Nucleus accumbens (tissue), 56 donors: ENCODE results near the gene KCNIP4.

Experiments used
- DNase-seq, 56 donors: peaks; one replicate each; lab custom pipeline; 2025; lab: John Stamatoyannopoulos, UW

KCNIP4 gene

DNA sequence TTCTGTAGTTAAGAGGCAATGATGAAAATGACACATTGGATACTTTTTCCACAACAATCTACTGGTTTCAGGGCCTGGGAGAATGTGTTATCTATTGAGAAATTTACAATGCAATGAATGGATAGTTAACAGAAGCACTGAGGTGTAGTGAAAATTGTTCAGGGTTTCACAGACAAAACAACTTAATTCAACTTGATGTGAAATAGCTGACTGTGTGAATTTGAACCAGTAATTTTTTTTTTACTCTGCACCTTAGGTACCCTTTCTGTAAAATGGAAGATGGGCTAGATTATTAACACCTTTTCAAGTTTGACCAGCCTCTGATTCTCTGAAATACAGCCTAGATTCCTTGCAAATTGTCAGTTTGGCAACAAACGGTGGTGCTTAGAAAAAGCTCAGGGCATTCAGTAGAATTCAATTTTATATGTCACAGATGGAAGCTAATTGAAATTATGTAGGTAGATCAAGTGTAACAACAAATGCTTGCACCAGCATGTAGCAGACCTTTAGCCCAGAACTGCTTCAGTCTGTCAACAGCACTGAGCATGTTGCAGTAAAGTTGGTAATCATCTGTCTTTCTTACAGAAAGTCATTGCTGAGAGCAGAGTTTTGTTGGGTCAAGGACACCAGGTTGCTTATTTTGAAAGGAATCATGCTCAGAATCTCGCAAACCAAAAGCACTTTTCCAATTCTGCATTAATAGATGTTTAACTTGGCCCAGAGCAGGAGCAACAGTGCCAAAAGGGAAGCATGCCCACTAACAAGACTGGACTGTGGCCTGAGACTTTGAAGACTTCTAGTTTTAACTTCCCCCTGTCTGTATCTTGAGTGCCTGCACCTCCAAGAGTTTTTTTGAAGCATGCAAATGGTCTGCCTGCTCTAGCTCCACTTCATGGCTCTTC lies 721.7 kb downstream of the KCNIP4 start:
- DNase-seq, result no peak

DNA sequence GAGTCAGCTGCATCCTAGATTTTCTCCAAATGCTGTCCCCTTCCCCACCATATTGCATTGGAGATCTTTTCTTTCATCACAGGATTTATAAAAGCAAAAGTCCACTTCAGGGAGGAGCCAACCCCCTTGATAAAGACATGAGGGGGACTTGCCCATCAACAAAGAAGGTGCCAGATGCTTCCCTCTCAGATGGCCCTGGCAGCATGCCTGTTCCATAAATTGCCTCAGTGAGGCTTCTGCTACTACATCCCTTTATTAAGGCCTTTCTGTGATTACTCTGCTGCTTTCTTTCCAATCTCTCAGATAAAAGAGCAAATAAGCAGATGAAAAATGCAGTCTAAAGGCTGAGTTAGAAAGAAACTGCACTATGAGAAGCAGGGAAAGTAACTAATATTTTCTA lies 736.7 kb downstream of the KCNIP4 start:
- no peak for DNase-seq

DNA sequence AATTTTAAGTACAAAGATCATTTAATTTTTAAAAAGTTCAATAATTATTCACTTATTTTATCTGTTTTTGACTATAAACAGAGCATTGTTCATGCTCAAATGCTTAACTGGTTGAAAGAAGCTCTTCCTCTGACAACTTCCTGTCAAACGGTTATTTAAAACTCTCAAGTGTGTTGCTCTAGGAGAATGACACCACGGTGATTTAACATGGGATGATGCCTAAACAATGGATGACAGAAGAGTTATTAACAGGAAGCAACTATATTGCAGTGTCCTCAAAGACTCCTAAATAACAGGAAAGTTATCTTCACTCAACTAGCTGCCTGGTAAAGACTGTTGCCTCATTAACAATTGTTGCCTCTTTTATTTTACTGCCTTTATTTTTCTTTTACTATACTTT lies 738.7 kb downstream of the KCNIP4 start:
- DNase-seq, result no peak

DNA sequence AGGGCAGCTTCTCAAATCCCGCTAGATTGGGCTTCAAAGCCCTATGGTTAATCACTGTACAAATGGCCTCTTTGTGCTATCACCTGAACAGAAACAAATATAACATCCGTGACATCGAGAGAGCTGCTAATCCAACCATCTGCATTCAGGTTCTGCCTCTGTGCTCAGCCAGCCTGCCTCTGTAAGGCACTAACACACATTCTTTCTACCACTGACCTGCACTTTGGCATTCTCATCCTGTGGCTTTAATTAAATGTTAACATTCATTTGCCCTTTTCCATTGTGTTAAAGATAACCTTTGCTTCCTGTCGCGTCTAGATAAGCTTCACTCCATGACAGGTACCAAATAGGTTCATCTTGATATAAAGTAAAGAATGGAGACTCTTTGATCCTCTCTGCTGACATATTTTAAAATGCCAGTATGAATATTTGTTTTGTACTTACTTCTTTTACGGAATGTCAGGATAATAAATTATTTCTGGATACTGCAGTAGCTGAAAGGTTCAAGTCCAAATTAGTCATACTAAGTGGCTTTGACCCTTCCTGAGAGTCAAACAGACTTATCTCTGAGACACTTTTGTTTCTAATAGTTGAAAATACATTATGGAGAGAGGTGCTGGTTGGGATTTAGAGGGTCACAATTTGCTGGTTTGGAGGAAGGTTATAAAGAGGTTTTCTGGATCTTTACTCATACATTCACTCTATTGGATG lies 742.6 kb downstream of the KCNIP4 start:
- no peak for DNase-seq

DNA sequence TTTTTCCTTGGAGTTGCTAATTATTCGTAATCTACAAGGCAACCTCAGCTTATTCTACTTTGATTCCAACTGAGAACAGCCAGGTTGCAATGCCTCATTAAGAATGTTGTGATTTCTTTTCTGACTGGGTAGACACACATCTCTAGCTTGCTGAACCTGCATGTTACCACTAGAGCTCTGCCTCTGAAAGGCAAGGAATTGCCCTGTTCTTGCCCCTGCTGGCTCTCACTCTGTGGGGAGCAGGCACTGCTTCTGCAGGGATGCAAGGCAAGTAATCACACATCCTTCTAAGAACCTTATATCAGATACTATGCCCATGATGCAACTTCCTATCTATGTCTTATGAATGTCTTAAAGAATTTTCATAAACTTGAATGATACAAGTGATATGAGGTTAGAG lies 745.2 kb downstream of the KCNIP4 start:
- DNase-seq, result no peak

DNA sequence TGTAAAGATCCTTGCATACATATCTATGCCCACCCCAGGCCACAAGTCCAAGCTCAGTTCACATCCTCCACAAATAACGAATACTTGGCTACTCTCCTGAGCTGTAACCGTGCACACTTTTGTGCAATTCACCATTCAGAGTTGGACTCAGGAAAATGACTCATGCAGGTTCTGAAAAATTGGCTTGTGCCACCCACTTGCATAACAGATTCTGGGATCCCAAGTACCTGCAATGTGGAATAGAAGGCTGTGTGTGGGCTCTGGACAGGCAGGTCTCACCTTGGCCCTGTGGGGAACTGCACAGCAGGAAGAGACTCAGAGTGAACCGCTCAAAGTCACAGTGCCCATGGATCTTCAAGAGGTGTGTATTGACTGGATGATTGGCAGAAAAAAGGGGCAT lies 745.6 kb downstream of the KCNIP4 start:
- peak in 15 of 56 donors; percentile 0 to 13 (median 3) for DNase-seq

DNA sequence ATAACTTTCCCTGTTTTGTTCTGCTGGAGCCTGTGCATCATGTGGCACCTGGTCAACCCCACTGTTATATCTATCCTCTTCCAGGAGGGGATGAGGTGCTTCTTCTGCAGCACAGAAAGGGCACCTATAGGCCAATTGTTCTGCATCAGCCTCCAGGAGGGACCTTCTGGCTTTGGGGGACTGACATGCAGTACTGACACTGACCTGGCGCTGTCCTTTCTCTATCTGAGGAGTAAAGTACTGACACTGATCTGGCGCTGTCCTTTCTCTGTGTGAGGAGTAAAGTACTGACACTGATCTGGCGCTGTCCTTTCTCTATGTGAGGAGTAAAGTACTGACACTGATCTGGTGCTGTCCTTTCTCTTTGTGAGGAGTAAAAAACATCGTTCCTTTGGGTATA lies 749.9 kb downstream of the KCNIP4 start:
- DNase-seq, result no peak

DNA sequence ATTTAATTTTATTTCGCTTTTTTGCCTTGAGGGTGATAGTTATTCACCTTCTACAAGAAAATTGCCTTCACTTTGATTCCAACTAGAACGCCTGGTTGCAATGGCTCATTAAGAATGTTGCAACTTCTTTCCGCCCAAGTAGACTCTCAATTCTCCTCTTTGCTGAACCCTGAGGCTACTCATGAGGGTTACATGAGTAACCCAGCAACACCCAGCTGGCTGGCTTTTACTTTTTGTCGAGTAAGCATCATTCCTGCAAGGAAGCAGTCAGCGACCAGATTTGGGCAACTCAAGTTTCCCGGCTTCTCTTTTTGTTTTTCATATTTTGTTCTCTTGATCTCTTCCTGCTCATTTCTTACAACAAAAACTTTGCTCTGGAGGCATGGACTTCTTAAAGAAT lies 752.9 kb downstream of the KCNIP4 start:
- no peak for DNase-seq

DNA sequence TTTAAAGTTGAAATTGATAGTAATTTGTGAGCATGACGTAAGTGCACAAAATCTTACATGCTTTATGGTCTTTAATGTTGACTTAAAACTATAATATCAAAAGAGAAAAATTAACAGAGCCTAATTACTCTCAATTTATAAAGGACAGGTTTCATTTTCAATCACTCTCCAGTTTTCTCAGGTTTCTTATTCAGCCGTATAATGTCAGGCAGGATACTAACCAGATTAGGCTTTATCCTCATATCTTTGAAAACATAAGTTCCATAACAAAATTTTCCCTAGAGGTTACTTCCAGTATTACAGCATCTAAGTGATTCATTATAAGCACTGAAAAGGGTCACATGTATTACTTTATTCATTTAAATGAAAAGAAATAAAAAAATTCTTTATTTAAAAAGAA lies 756.2 kb downstream of the KCNIP4 start:
- no peak for DNase-seq

DNA sequence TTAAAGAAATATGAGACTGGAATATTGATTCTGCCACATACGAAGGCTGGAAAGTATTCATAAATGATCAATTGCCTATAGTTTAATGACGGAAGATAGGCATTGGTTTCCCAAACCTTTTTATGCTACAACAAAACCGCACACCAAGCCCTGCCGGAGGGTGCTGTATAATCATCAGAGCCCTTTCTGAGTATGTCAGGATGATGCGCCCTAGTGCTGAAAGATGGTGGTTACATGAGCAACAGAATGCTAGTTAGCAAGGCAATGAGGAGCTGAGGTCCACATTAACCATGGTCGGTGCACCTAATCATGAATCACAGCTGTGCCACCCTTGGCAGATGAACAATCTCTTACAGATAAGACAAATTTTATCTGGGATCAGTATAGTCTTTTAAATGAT lies 757.3 kb downstream of the KCNIP4 start:
- no peak for DNase-seq

DNA sequence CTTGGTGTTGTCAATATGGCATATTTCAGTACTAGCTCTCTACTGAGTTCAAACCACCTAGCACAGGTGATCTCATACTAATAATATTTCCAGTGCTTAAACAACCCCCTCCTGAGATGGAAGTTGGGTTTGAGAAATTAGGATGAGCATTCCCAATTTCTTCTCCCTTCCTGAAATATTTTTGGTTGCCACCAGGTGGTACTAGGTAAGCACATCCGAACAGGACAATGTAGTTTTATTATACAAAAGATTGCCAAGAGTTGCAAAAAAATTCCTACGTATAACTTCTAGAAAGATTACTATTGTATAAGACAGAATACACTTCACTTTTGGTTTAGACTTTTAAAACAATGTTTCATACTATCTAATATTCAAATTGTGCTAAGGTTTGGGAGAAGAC lies 763.8 kb downstream of the KCNIP4 start:
- DNase-seq, result no peak

DNA sequence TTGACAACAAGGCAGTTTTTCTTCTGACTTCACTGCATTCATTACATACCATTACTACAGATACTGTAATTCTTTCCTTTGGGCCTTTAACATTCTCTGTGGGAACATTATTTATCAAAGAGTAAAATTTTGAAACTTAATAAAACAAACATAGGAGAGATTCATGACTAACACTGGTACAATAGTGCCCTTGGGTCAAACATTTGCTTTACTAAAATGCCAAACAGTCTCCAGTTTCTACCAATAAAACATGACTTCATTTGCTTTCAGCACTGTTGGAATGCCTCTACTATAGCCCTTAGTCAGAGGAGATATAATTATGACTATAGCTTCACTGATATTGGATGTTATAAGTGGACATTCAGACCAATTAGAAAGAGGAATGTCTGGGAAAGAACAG lies 766.9 kb downstream of the KCNIP4 start:
- no peak for DNase-seq

DNA sequence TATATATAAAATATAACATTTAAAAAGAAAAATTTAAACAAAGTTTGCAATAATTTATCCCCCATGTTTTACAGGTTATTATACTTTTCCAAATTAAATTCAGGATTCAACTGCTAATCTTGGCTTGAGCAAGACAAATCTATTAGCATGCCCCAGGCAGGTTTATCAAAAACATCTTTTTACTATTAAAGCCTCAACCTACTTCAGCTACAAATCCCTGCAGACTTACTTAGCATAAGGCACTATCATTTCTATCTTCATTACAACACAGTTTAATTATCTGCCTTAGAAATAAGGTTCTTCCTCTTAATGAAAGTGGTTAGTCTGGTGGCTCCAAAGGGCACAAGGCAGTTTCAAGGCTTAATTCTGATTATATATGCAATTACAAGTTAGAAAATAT lies 770.7 kb downstream of the KCNIP4 start:
- no peak for DNase-seq

DNA sequence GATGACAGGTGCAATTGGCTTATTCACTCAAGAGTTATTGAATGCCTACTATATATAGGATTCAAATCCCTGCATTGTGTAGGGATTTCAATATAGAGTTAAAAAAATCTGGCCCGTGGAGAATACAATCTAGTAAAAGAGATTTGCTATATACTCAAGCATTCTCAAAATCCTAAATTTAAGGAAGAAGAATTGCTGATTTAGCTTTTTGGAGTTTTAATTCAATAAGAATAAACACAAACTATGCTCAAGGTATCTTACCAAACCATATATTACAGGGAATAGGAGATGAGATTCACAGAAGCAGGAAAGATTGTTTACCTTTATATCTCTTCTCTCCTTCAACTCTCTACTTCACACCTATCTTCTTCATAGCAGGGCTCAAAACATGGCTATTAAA lies 771.5 kb downstream of the KCNIP4 start:
- DNase-seq, result no peak

DNA sequence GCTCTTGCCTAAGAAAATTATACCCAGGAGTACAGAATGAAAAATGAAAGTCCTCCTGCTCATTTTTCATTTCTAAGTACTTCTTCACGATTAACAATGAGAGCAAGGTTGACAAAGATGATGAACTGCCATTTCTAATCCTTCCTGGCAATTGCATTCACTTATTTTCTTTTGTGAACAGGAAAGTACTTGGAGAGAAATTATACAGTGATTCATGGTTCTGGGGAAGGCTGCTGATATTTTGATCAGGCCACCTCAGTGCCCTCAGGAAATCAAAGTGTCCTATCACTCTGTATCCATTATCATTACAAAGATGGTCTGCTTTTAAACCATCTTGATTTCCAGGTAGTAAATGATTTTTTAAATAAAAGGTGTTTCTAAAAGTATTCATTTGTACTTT lies 780.9 kb downstream of the KCNIP4 start:
- no peak for DNase-seq

DNA sequence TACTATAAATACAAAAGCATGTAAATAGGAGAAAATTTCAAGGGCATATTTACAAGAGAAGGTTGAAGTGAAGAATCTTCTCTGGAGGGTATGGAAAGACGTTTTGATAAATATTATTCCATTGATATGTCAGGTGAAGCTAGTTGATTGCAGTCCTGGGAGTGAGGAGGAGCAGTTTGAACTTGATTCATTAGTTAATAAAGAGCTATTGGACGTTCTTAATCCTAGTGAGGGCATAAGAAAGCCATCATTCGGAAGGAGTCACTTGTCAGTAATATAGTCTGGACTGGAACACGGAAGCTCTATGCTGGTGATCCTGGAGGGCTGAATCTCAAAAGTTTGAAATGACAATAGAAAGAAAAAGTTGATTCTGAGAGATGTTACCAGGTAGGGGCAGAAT lies 793.2 kb downstream of the KCNIP4 start:
- no peak for DNase-seq

DNA sequence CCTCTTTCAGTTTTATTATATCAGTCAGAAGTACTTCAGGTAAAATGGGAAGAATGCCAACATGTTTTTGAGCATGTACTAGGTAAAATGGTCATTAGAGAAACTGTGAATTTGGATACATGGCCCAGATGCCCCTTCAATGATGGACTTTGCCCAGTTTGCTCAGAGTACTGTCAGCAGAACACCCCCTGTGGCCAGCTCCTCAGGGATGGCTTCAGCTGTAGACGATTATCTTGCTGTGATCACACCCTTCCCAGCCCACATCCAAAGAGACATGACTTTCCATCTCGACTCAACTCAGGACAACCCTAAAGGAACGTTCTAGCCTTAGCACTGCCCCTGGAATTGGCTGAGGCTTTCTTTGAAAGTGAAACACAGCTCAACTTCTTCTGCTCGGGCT lies 809.2 kb downstream of the KCNIP4 start:
- DNase-seq, result no peak

DNA sequence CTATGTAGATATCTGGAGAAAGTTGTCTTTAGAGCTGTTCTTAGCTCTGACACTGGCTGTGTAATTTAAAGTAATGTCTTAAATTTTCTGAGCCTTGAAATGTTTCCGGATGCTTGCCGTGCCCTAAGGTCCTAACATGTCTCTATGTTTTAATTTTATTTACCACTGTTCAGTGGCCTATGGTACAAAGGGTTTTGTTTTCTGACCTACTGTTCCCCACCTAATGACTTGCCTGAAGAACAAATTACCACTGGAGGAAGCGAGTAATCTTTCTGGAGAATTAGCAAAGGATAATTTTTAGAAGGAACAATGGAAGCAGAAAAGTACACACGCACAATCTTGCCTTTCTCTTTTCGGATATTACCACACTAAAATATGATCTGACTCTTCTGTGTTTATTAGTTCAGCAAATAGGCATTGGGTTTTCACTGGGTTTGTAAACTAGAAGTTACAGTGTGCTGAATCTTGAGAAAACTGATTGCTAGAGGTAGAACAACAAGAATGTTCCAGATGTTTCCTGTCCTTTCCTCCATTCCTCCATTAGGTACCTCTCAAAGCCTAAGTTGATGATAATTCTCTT lies 812.4 kb downstream of the KCNIP4 start:
- no peak for DNase-seq

DNA sequence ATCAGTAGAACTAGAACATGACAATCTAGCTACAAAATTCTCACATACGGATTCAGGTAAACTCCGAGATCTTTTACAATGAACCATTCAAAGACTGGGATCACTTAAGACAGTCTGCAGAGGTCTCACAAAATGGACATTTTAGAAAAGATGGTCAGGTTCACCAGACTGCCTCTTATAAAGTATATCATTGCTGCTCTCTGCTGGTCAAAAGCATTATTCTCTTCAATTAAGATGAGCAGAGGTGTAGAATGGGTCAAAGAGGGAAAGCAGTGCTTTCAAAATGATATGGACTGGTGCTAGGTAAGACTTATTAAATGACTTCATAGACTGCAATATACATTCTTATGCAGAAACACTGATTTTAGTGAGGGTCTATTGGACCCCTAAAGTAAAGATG lies 813.6 kb downstream of the KCNIP4 start:
- DNase-seq, result no peak

DNA sequence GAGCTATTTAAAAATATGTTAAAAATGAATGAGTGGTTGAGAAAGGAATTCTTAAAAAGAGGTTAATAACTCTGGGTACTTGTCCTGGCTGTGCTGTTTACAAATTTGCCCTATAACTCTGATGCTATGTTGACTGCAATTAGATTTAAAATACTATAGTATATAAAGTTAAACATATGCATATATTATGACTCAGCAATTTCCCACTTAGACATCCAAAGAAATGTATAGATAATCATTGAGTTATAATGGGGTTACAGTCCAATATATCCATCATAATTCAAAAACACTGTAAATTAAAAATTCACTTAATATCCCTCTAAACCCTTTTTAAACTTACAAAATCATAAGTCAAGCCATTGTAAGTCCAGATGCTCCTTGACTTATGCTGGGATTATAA lies 818.0 kb downstream of the KCNIP4 start:
- no peak for DNase-seq

DNA sequence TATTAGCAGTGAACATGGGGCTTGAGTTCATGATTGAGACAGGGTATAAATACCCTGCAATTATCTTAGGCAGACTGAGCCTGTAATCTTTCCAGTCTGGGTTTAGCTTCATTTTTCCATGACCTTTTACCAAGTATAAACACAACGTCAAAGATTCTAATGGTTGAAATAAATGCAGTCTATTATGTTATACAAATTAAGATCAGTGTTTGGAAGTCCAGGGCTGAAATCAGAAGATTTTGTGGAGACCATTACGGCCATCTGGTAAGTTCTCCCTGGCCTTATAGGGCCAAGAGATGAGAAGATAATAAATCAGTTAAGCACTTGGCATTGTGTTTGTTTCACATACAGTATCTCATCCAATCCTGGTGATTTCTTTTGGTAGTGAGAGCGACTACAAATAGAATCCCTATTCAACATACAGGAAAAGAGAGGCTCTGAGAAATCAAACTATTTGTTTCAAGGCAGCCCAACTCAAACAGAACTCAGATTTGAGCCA lies 822.5 kb downstream of the KCNIP4 start:
- DNase-seq, result no peak

DNA sequence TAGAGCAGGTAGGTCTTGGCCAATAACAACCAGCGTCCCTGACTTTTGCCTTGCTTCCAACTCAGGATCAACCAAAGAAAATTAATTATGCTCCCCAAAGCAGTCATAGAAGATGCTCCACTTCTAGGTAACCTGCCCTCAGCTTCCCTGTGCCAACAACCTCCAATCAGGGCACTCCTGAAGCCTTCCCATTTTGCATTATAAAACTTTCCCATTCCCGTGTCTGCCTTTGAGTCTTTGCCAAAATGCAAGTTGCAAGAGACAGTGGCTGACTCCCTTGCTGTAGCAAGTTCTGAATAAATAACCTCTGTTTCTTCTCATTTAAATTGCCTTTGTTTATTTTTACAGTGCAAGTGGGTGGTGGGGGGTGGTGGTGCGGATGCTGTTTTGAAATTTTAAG lies 830.3 kb downstream of the KCNIP4 start:
- DNase-seq, result peak in 2 of 56 donors; percentile 2 to 4
